GM23338 (cell line): ENCODE measurements around the gene OR10H2. TPM values are rescaled to one million over a fixed set of nuclear protein-coding genes. Genes with fewer than 3 reads are reported as not detected.

Experiments used
- ATAC-seq: fragments of 200-7000 bp; cut with Tn5 transposase; 3 replicates; pipeline ENCODE4 v1.9.1; 2020
- DNase-seq: peaks from one replicate; pipeline ENCODE4 v3.0.0-alpha.2; 2015; ENCODE audit warnings: low spot score
- H2AFZ ChIP-seq: fragments of 200-600 bp; sonication (generic); 2 replicates; pipeline ENCODE4 v1.8.0; 2016; ENCODE audit warnings: antibody characterized with exemption, mild to moderate bottlenecking, moderate library complexity
- H3F3A ChIP-seq: fragments of 200-600 bp; sonication (generic); replicated peaks from 2 replicates; pipeline ENCODE4 v1.8.0; 2017; ENCODE audit warnings: antibody characterized with exemption, mixed run types, low read depth
- H3K27ac ChIP-seq: fragments of 200-600 bp; sonication (generic); 2 replicates; pipeline ENCODE4 v1.6.1; 2016; ENCODE audit warnings: low read depth
- H3K27me3 ChIP-seq: fragments of 200-600 bp; sonication (generic); 2 replicates; pipeline ENCODE4 v1.8.0; 2016; ENCODE audit warnings: mild to moderate bottlenecking, mixed run types, moderate library complexity; ENCODE audit not compliant: insufficient read depth
- H3K36me3 ChIP-seq: fragments of 200-600 bp; sonication (generic); 2 replicates; pipeline ENCODE4 v1.8.0; 2016; ENCODE audit warnings: mild to moderate bottlenecking; ENCODE audit not compliant: insufficient read depth
- H3K4me1 ChIP-seq: fragments of 200-600 bp; sonication (generic); 2 replicates; pipeline ENCODE4 v1.8.0; 2016; ENCODE audit warnings: mild to moderate bottlenecking, moderate library complexity; ENCODE audit not compliant: insufficient read depth
- H3K4me2 ChIP-seq: fragments of 200-600 bp; sonication (generic); 2 replicates; pipeline ENCODE4 v1.7.1; 2017; ENCODE audit warnings: mixed run types
- H3K4me3 ChIP-seq: fragments of 200-600 bp; sonication (generic); 2 replicates; pipeline ENCODE4 v1.6.1; 2016; ENCODE audit warnings: mixed run types
- H3K79me2 ChIP-seq: fragments of 200-600 bp; sonication (generic); replicated peaks from 2 replicates; pipeline ENCODE4 v1.8.0; 2017; ENCODE audit warnings: mild to moderate bottlenecking; ENCODE audit not compliant: insufficient read depth
- H3K9me2 ChIP-seq: fragments of 200-600 bp; sonication (generic); 2 replicates; pipeline ENCODE4 v1.8.0; 2017; ENCODE audit not compliant: insufficient read depth
- H4K20me1 ChIP-seq: fragments of 200-600 bp; sonication (generic); replicated peaks from 2 replicates; pipeline ENCODE4 v1.8.0; 2017; ENCODE audit warnings: mild to moderate bottlenecking; ENCODE audit not compliant: insufficient read depth
- H3K27ac Mint-ChIP-seq: 2 replicates; pipeline ENCODE4 v1.8.0; 2020; ENCODE audit warnings: inconsistent platforms, mild to moderate bottlenecking, moderate library complexity, mixed read lengths
- H3K27me3 Mint-ChIP-seq: 3 replicates; pipeline ENCODE4 v1.8.0; 2022; ENCODE audit warnings: low read depth, mild to moderate bottlenecking, moderate library complexity, mixed read lengths, inconsistent platforms; ENCODE audit not compliant: insufficient read depth, poor library complexity
- H3K36me3 Mint-ChIP-seq: 3 replicates; pipeline ENCODE4 v1.8.0; 2021; ENCODE audit warnings: low read depth, mild to moderate bottlenecking, inconsistent platforms, moderate library complexity, mixed read lengths
- H3K4me1 Mint-ChIP-seq: 3 replicates; pipeline ENCODE4 v1.8.0; 2020; ENCODE audit warnings: mild to moderate bottlenecking, inconsistent platforms, mixed read lengths
- H3K4me3 Mint-ChIP-seq: 3 replicates; pipeline ENCODE4 v1.8.0; 2021; ENCODE audit warnings: moderate library complexity, mild to moderate bottlenecking, inconsistent platforms, mixed read lengths
- H3K9me3 Mint-ChIP-seq: 3 replicates; pipeline ENCODE4 v1.8.0; 2020; ENCODE audit warnings: moderate library complexity, mild to moderate bottlenecking, inconsistent platforms, mixed read lengths
- EZH2 ChIP-seq: fragments of 200-600 bp; sonication (generic); IDR thresholded peaks from one replicate; pipeline ENCODE4 v1.8.0; 2017; ENCODE audit warnings: antibody characterized with exemption, mild to moderate bottlenecking, low read depth; ENCODE audit not compliant: unreplicated experiment
- JUNB ChIP-seq: IDR thresholded peaks from one replicate; pipeline ENCODE4 v1.6.1; 2016; ENCODE audit warnings: antibody characterized with exemption; ENCODE audit not compliant: unreplicated experiment
- NANOG ChIP-seq: IDR thresholded peaks from 2 replicates; pipeline ENCODE4 v1.6.1; 2016; ENCODE audit warnings: antibody characterized with exemption, borderline replicate concordance
- POLR2AphosphoS5 ChIP-seq: IDR thresholded peaks from 2 replicates; pipeline ENCODE4 v1.6.1; 2016; ENCODE audit warnings: antibody characterized with exemption, low read depth
- REST ChIP-seq: IDR thresholded peaks from one replicate; pipeline ENCODE4 v1.6.1; 2018; ENCODE audit warnings: antibody characterized with exemption; ENCODE audit not compliant: unreplicated experiment
- STAT1 ChIP-seq: IDR thresholded peaks from one replicate; pipeline ENCODE4 v1.6.1; 2016; ENCODE audit warnings: antibody characterized with exemption; ENCODE audit not compliant: unreplicated experiment
- ZNF114 ChIP-seq: fragments of 250-450 bp; sonication (Bioruptor Pico); IDR thresholded peaks from 2 replicates; pipeline ENCODE4 v1.5.0; 2020; ENCODE audit warnings: mild to moderate bottlenecking, moderate library complexity
- ZNF462 ChIP-seq: fragments of 250-450 bp; sonication (Bioruptor Pico); IDR thresholded peaks from 2 replicates; pipeline ENCODE4 v1.5.0; 2020; ENCODE audit warnings: mild to moderate bottlenecking, moderate library complexity
- polyA plus RNA-seq: library from polyadenylated mRNA; unstranded; fragments of >200 nt; fragmentation: Nextera tagmentation; extraction: Ambion mirVana; gene quantifications from 2 replicates; pipeline ENCODE4 v1.2.1, GENCODE V29; 2016
- total RNA-seq: library from RNA; depleted of rRNA; stranded (reverse); fragments of >200 nt; shearing (Covaris generic); gene quantifications from 2 replicates; pipeline ENCODE4 v1.2.3, GENCODE V29; 2014
- TF ChIP-seq, protein P1 (sequence below): IDR thresholded peaks from 2 replicates; pipeline ENCODE4 v1.6.1; 2016; ENCODE audit warnings: antibody characterized with exemption
- TF ChIP-seq, protein P2 (sequence below), 2 experiments: fragments of 200-600 bp in 1 of 2; sonication (generic) in 1 of 2; conservative IDR thresholded peaks; 2 replicates each; pipeline versions ENCODE4 v1.5.1 to v1.6.1; 2016 to 2017; ENCODE audit warnings: antibody characterized with exemption in 2 of 2, low read depth in 2 of 2, mild to moderate bottlenecking in 2 of 2, moderate library complexity in 1 of 2

Gene OR10H2
- total and polyA plus RNA-seq, 2 experiments from 2014 or later, result not detected

- TF ChIP-seq ZNF462, result no peak
- TF ChIP-seq STAT1, result no peak
- no peak for TF ChIP-seq EZH2
- TF ChIP-seq POLR2AphosphoS5, result no peak
Observed at GRCh38 chr19:15732388-15732787, 4.6 kb downstream of the OR10H2 start (continued).

GRCh38 chr19:15733895-15734294 lies 6.1 kb downstream of the OR10H2 start:
- H3K9me3 Mint-ChIP-seq, result peaks cover 86% of the 10 kb centered on the region
- no peaks in the 10 kb centered on the region for H3K4me1 ChIP-seq
- no peak overlapping the region for H2AFZ ChIP-seq
- H3F3A ChIP-seq, result no peaks in the 10 kb centered on the region
- DNase-seq, result no peak
- no peaks in the 10 kb centered on the region for H3K9me2 ChIP-seq
- no peaks in the 10 kb centered on the region for H3K27me3 ChIP-seq
- no peaks in the 10 kb centered on the region for H3K79me2 ChIP-seq
- no peak for ATAC-seq
- no peaks in the 10 kb centered on the region for H3K36me3 ChIP-seq
- no peak overlapping the region for H3K4me3 ChIP-seq
- no peak overlapping the region for H3K4me3 Mint-ChIP-seq
- H3K4me2 ChIP-seq, result no peak overlapping the region
- H3K27ac Mint-ChIP-seq, result no peak overlapping the region
- no peaks in the 10 kb centered on the region for H3K4me1 Mint-ChIP-seq
- peaks cover 24% of the 10 kb centered on the region for H3K36me3 Mint-ChIP-seq
- no peaks in the 10 kb centered on the region for H4K20me1 ChIP-seq
- H3K27me3 Mint-ChIP-seq, result peaks cover 3% of the 10 kb centered on the region
- no peak overlapping the region for H3K27ac ChIP-seq
- TF ChIP-seq, protein P1, sequence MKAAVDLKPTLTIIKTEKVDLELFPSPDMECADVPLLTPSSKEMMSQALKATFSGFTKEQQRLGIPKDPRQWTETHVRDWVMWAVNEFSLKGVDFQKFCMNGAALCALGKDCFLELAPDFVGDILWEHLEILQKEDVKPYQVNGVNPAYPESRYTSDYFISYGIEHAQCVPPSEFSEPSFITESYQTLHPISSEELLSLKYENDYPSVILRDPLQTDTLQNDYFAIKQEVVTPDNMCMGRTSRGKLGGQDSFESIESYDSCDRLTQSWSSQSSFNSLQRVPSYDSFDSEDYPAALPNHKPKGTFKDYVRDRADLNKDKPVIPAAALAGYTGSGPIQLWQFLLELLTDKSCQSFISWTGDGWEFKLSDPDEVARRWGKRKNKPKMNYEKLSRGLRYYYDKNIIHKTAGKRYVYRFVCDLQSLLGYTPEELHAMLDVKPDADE, result no peak
- TF ChIP-seq NANOG (no peak), REST (no peak), POLR2AphosphoS5 (no peak), ZNF114 (CRISPR knock-in tag) (no peak), JUNB (no peak), EZH2 (no peak)
- TF ChIP-seq, protein P2, sequence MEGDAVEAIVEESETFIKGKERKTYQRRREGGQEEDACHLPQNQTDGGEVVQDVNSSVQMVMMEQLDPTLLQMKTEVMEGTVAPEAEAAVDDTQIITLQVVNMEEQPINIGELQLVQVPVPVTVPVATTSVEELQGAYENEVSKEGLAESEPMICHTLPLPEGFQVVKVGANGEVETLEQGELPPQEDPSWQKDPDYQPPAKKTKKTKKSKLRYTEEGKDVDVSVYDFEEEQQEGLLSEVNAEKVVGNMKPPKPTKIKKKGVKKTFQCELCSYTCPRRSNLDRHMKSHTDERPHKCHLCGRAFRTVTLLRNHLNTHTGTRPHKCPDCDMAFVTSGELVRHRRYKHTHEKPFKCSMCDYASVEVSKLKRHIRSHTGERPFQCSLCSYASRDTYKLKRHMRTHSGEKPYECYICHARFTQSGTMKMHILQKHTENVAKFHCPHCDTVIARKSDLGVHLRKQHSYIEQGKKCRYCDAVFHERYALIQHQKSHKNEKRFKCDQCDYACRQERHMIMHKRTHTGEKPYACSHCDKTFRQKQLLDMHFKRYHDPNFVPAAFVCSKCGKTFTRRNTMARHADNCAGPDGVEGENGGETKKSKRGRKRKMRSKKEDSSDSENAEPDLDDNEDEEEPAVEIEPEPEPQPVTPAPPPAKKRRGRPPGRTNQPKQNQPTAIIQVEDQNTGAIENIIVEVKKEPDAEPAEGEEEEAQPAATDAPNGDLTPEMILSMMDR (conservative IDR thresholded peaks at IDR 0.05; ENCODE audit: low read depth in 2 of 2), result no peak
